Uterus (tissue), 4 donors: ENCODE results near the gene CDYL2. TPM values are rescaled to one million over a fixed set of nuclear protein-coding genes. Genes with fewer than 3 reads are reported as not detected.

ENCODE experiments used
- DNase-seq, 2 donors: peaks; one replicate each; pipeline ENCODE4 v3.0.0-alpha.2; 2019 to 2020
- H3K27ac ChIP-seq, 2 donors: fragments of 200-600 bp; sonication (generic); 1 replicate in 1 of 2; 2 replicates in 1 of 2; pipeline ENCODE4 v1.5.1; 2016 to 2018
- H3K27me3 ChIP-seq, 2 donors: fragments of 200-600 bp; sonication (generic); one replicate each; pipeline ENCODE4 v1.5.1; 2018 to 2019; ENCODE audit warnings: control low read depth in 1 of 2
- H3K36me3 ChIP-seq, 2 donors: fragments of 200-600 bp; sonication (generic); one replicate each; pipeline ENCODE4 v1.5.1; 2019; ENCODE audit warnings: control low read depth in 1 of 2
- H3K4me1 ChIP-seq, 2 donors: fragments of 200-600 bp; sonication (generic); one replicate each; pipeline ENCODE4 v1.5.1; 2018 to 2019; ENCODE audit warnings: control low read depth in 1 of 2
- H3K4me3 ChIP-seq, 2 donors: fragments of 200-600 bp; sonication (generic); 1 replicate in 1 of 2; 2 replicates in 1 of 2; pipeline ENCODE4 v1.5.1; 2018 to 2019; ENCODE audit warnings: mild to moderate bottlenecking in 1 of 2
- H3K9me3 ChIP-seq, 2 donors: fragments of 200-600 bp; sonication (generic); one replicate each; pipeline ENCODE4 v1.5.1; 2019; ENCODE audit warnings: control low read depth in 1 of 2
- CTCF ChIP-seq, 4 experiments: fragments of 200-600 bp in 2 of 4; fragments of 450-650 bp in 2 of 4; sonication (generic) in 2 of 4; IDR thresholded peaks; one replicate each; pipeline ENCODE4 v1.5.1; 2016 to 2019; ENCODE audit warnings: antibody characterized with exemption in 4 of 4, mild to moderate bottlenecking in 2 of 4, moderate library complexity in 1 of 4
- POLR2A ChIP-seq, 2 donors: fragments of 450-650 bp; IDR thresholded peaks; one replicate each; pipeline ENCODE4 v1.6.1; 2016; ENCODE audit warnings: antibody characterized with exemption in 2 of 2, mild to moderate bottlenecking in 1 of 2, moderate library complexity in 1 of 2
- intact Hi-C: fragments of 100-400 bp; cut with DNase I; formaldehyde crosslinking; loops from one replicate; pipeline ENCODE4 v1.15.1; 2023; ENCODE audit warnings: low total_unique reads
- total RNA-seq, 4 donors: library from RNA; depleted of rRNA in 3 of 4; stranded (reverse); fragments of >200 nt in 3 of 4; gene quantifications; one replicate each; pipeline versions ENCODE4 v1.1.0 to v1.2.4, GENCODE V29; 2014 to 2023
- donor health status: DM: yes; HTN: yes; CAD: no.

CDYL2 gene
- total RNA-seq, 4 donors from 2014 or later: 2.3 to 9.1 (median 5.1) TPM

GRCh38 chr16:80618862-80619648, 185.3 kb downstream of the CDYL2 start:
- H3K27me3 ChIP-seq: no peaks in the 10 kb centered on the region
- H3K4me3 ChIP-seq: no peak overlapping the region
- H3K27ac ChIP-seq: no peak overlapping the region
- no peaks in the 10 kb centered on the region for H3K9me3 ChIP-seq
- H3K4me1 ChIP-seq: no peaks in the 10 kb centered on the region
- intact Hi-C loops: no loop called here
- TF ChIP-seq CTCF (IDR thresholded peaks at IDR 0.05): no peak
- TF ChIP-seq POLR2A (IDR thresholded peaks at IDR 0.05): no peak
- H3K36me3 ChIP-seq: no peaks in the 10 kb centered on the region
- no peak for DNase-seq

GRCh38 chr16:80616362-80616761, 188.0 kb downstream of the CDYL2 start:
- no peak for DNase-seq
- H3K9me3 ChIP-seq: no peaks in the 10 kb centered on the region
- H3K4me1 ChIP-seq: no peaks in the 10 kb centered on the region
- H3K27me3 ChIP-seq: no peaks in the 10 kb centered on the region
- H3K36me3 ChIP-seq: no peaks in the 10 kb centered on the region
- no peak overlapping the region for H3K27ac ChIP-seq
- intact Hi-C loops: no loop called here
- no peak for TF ChIP-seq CTCF (IDR thresholded peaks at IDR 0.05)
- TF ChIP-seq POLR2A (IDR thresholded peaks at IDR 0.05): no peak
- no peak overlapping the region for H3K4me3 ChIP-seq

GRCh38 chr16:80615735-80616134, 188.7 kb downstream of the CDYL2 start:
- no peaks in the 10 kb centered on the region for H3K27me3 ChIP-seq
- no peak overlapping the region for H3K4me3 ChIP-seq
- no peaks in the 10 kb centered on the region for H3K36me3 ChIP-seq
- no peak for DNase-seq
- intact Hi-C loops: no loop called here
- no peaks in the 10 kb centered on the region for H3K9me3 ChIP-seq
- H3K4me1 ChIP-seq: no peaks in the 10 kb centered on the region
- TF ChIP-seq POLR2A (IDR thresholded peaks at IDR 0.05) (no peak), CTCF (IDR thresholded peaks at IDR 0.05) (no peak)
- no peak overlapping the region for H3K27ac ChIP-seq

- Histone ChIP-seq H3K4me3 (no peak overlapping the region), H3K4me1 (no peaks in the 10 kb centered on the region), H3K27ac (no peak overlapping the region), H3K9me3 (no peaks in the 10 kb centered on the region), H3K36me3 (no peaks in the 10 kb centered on the region), H3K27me3 (no peaks in the 10 kb centered on the region)
- no peak for DNase-seq
- no peak for TF ChIP-seq POLR2A (IDR thresholded peaks at IDR 0.05)
- no peak for TF ChIP-seq CTCF (IDR thresholded peaks at IDR 0.05)
- intact Hi-C loops: no loop called here
Measured at GRCh38 chr16:80614908-80615671, 189.3 kb downstream of the CDYL2 start.

GRCh38 chr16:80612461-80613017, 191.9 kb downstream of the CDYL2 start:
- Histone ChIP-seq H3K27ac (no peak overlapping the region), H3K36me3 (no peaks in the 10 kb centered on the region), H3K4me1 (no peaks in the 10 kb centered on the region), H3K4me3 (no peak overlapping the region), H3K9me3 (no peaks in the 10 kb centered on the region), H3K27me3 (no peaks in the 10 kb centered on the region)
- DNase-seq: no peak
- intact Hi-C loops: no loop called here
- TF ChIP-seq POLR2A (IDR thresholded peaks at IDR 0.05) (no peak), CTCF (IDR thresholded peaks at IDR 0.05) (no peak)
